C4-2B (cell line): ENCODE data around the gene CCDC91.

Source experiments
- CTCF ChIP-seq: fragments of 450-650 bp; conservative IDR thresholded peaks from 2 replicates; pipeline ENCODE4 v1.5.1; 2017; ENCODE audit warnings: mild to moderate bottlenecking
- ZFX ChIP-seq: fragments of 450-650 bp; IDR thresholded peaks from 2 replicates; pipeline ENCODE4 v1.6.1; 2017

- TF ChIP-seq CTCF (no peak), ZFX (no peak)
Measured at GRCh38 chr12:28265435-28266042, 75.3 kb downstream of the CCDC91 start.
